ENCODE measurements around the gene U2AF2. TPM values are rescaled to one million over a fixed set of nuclear protein-coding genes. Genes with fewer than 3 reads are reported as not detected.
A peak's percentile ranks its signal among the peaks of the same experiment; 100 is the strongest.

The U2AF2 gene
- total RNA-seq, 4 donors from 2014 or later, result 10.0 to 165 (median 58.1) TPM

- Histone ChIP-seq H3K4me3 (no peak overlapping the region), H3K27ac (no peak overlapping the region), H3K9me3 (no peaks in the 10 kb centered on the region), H3K36me3 (no peaks in the 10 kb centered on the region), H3K4me1 (no peaks in the 10 kb centered on the region), H3K27me3 (no peaks in the 10 kb centered on the region)
- TF ChIP-seq CTCF (IDR thresholded peaks at IDR 0.05) (no peak), POLR2A (IDR thresholded peaks at IDR 0.05) (no peak)
- DNase-seq, result no peak
- intact Hi-C loops (cut with DNase I; ENCODE audit: low total_unique reads), result no loop called here
Measured at GRCh38 chr19:55621673-55622231, 33.1 kb upstream of the U2AF2 start.

- H3K4me1 ChIP-seq, result no peaks in the 10 kb centered on the region
- no peaks in the 10 kb centered on the region for H3K36me3 ChIP-seq
- no peak for DNase-seq
- no peak overlapping the region for H3K27ac ChIP-seq
- TF ChIP-seq POLR2A (IDR thresholded peaks at IDR 0.05) (no peak), CTCF (IDR thresholded peaks at IDR 0.05) (no peak)
- no peaks in the 10 kb centered on the region for H3K9me3 ChIP-seq
- H3K27me3 ChIP-seq, result no peaks in the 10 kb centered on the region
- intact Hi-C loops (cut with DNase I; ENCODE audit: low total_unique reads), result no loop called here
- no peak overlapping the region for H3K4me3 ChIP-seq
Measured at GRCh38 chr19:55622242-55622969, 32.4 kb upstream of the U2AF2 start.

GRCh38 chr19:55623130-55623529 is 31.7 kb upstream of the U2AF2 start:
- Histone ChIP-seq H3K36me3 (no peaks in the 10 kb centered on the region), H3K4me1 (no peaks in the 10 kb centered on the region), H3K4me3 (no peak overlapping the region), H3K27me3 (no peaks in the 10 kb centered on the region), H3K27ac (no peak overlapping the region), H3K9me3 (no peaks in the 10 kb centered on the region)
- no peak for DNase-seq
- intact Hi-C loops (cut with DNase I; ENCODE audit: low total_unique reads), result no loop called here
- TF ChIP-seq POLR2A (IDR thresholded peaks at IDR 0.05) (no peak), CTCF (IDR thresholded peaks at IDR 0.05) (no peak)

GRCh38 chr19:55623561-55623960 is 31.3 kb upstream of the U2AF2 start:
- Histone ChIP-seq H3K36me3 (no peaks in the 10 kb centered on the region), H3K27ac (peak overlapping the region; percentile 94 to 99), H3K4me1 (no peaks in the 10 kb centered on the region), H3K9me3 (no peaks in the 10 kb centered on the region), H3K27me3 (no peaks in the 10 kb centered on the region), H3K4me3 (no peak overlapping the region)
- DNase-seq, result no peak
- TF ChIP-seq POLR2A (IDR thresholded peaks at IDR 0.05) (no peak), CTCF (IDR thresholded peaks at IDR 0.05) (no peak)
- intact Hi-C loops (cut with DNase I; ENCODE audit: low total_unique reads), result no loop called here

Measured in uterus (tissue), 4 donors.